Endodermal cell (in vitro differentiated cells): ENCODE data around the gene SEPSECS. TPM values are rescaled to one million over a fixed set of nuclear protein-coding genes. Genes with fewer than 3 reads are reported as not detected.

Experiments
- DNase-seq: peaks from one replicate; pipeline ENCODE4 v3.0.0-alpha.2; 2017
- H3K27ac ChIP-seq: 2 replicates; pipeline ENCODE4 v1.5.1; 2013; ENCODE audit warnings: mild to moderate bottlenecking, low read depth, low read length, moderate library complexity
- H3K27me3 ChIP-seq: 2 replicates; pipeline ENCODE4 v1.6.1; 2013; ENCODE audit warnings: mild to moderate bottlenecking, low read length, moderate library complexity; ENCODE audit not compliant: insufficient read depth, control insufficient read depth, poor library complexity, severe bottlenecking
- H3K36me3 ChIP-seq: 2 replicates; pipeline ENCODE4 v1.7.0; 2013; ENCODE audit warnings: mild to moderate bottlenecking, low read length, moderate library complexity; ENCODE audit not compliant: control insufficient read depth, insufficient read depth
- H3K4me1 ChIP-seq: one replicate; pipeline ENCODE4 v1.7.0; 2013; ENCODE audit warnings: low read length; ENCODE audit not compliant: control insufficient read depth, insufficient read depth
- H3K4me3 ChIP-seq: 2 replicates; pipeline ENCODE4 v1.5.1; 2013; ENCODE audit warnings: mild to moderate bottlenecking, low read length, moderate library complexity
- H3K9ac ChIP-seq: 2 replicates; pipeline ENCODE4 v1.6.1; 2013; ENCODE audit warnings: mild to moderate bottlenecking, low read length, moderate library complexity; ENCODE audit not compliant: poor library complexity, severe bottlenecking; ENCODE audit errors: extremely low read depth
- H3K9me3 ChIP-seq: 2 replicates; pipeline ENCODE4 v1.6.1; 2013; ENCODE audit warnings: mild to moderate bottlenecking, low read length, moderate library complexity; ENCODE audit not compliant: control insufficient read depth
- H3K27ac Mint-ChIP-seq: 2 replicates; pipeline ENCODE4 v1.8.0; 2020; ENCODE audit warnings: mixed read lengths
- H3K27me3 Mint-ChIP-seq: 2 replicates; pipeline ENCODE4 v1.8.0; 2021; ENCODE audit warnings: mild to moderate bottlenecking, mixed read lengths; ENCODE audit not compliant: insufficient read depth
- H3K36me3 Mint-ChIP-seq: 2 replicates; pipeline ENCODE4 v1.8.0; 2020; ENCODE audit warnings: low read depth, mixed read lengths
- H3K4me1 Mint-ChIP-seq: 2 replicates; pipeline ENCODE4 v1.8.0; 2020; ENCODE audit warnings: mixed read lengths
- H3K4me3 Mint-ChIP-seq: 2 replicates; pipeline ENCODE4 v1.8.0; 2020; ENCODE audit warnings: mild to moderate bottlenecking, moderate library complexity, mixed read lengths
- H3K9me3 Mint-ChIP-seq: 2 replicates; pipeline ENCODE4 v1.8.0; 2020; ENCODE audit warnings: mild to moderate bottlenecking, mixed read lengths
- CTCF ChIP-seq: fragments of 200-600 bp; sonication (generic); conservative IDR thresholded peaks from 2 replicates; pipeline ENCODE4 v1.5.0; 2021; ENCODE audit warnings: antibody characterized with exemption, mild to moderate bottlenecking
- WGBS, 2 experiments: methylation state at CpG; one replicate each; pipeline versions ENCODE4 v1.1.5 to v1.1.7; 2013; ENCODE audit warnings: missing lambda C conversion rate in 2 of 2, mixed read lengths in 1 of 2; ENCODE audit not compliant: insufficient coverage in 1 of 2, insufficient read length in 1 of 2; 5-methylcytosine and 5-hydroxymethylcytosine counted together
- total RNA-seq, 2 donors: library from RNA; stranded (reverse); fragmentation: NEBNext Ultra II Directional in 1 of 2; extraction: Animal tissue kit (Norgen Biotek cat#: 25700) in 1 of 2; gene quantifications; 2 replicates in 1 of 2; 3 replicates in 1 of 2; pipeline ENCODE4 v1.2.1, GENCODE V29; 2021

The SEPSECS gene
- total RNA-seq, 2 donors from 2014 or later: 5.9 to 12.6 TPM

DNA sequence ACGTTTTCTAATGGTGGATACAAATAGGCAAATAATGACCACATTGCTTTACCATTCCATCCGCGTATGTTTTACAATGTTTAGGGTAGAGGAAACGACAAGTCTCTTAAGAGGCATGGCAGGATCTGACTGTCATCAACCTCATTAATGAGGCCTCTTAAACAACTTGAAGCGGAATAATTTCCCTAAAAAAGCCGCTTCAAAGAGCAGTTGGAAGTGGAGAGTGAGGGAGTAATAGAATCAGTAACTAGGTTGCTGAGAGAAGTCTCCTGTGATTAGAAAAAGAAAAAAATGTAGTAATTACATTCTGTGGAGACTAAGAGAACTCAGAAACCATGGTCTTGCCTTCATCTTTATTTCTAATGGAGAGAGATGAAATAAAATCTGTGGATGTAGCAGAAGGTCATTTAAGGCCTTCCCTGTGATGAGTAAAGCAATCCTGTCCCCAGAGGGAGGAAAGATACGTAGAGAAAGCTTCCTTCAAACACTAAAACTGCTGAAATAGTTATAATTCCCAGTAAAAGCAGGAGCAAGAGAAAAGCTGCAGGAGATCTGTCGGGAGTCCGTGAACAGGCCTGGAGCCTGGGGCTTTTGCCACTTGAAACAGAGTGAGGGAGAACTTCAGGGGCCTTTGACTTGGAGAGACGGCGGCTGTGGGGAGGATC lies 11.1 kb upstream of the SEPSECS start:
- Histone ChIP-seq H3K36me3 (no peaks in the 10 kb centered on the region), H3K9ac (no peak overlapping the region), H3K4me1 (no peaks in the 10 kb centered on the region), H3K4me3 (no peak overlapping the region), H3K27me3 (no peaks in the 10 kb centered on the region), H3K9me3 (no peaks in the 10 kb centered on the region), H3K27ac (no peak overlapping the region)
- DNase-seq: no peak
- 89 to 94% methylated on average over 9 to 11 of the region's 11 CpGs for WGBS, 2 experiments
- Mint-ChIP-seq H3K27me3 (no peaks in the 10 kb centered on the region), H3K4me1 (no peaks in the 10 kb centered on the region), H3K36me3 (peaks cover 2% of the 10 kb centered on the region), H3K9me3 (no peaks in the 10 kb centered on the region), H3K4me3 (no peak overlapping the region), H3K27ac (no peak overlapping the region)
- TF ChIP-seq CTCF: no peak

DNA sequence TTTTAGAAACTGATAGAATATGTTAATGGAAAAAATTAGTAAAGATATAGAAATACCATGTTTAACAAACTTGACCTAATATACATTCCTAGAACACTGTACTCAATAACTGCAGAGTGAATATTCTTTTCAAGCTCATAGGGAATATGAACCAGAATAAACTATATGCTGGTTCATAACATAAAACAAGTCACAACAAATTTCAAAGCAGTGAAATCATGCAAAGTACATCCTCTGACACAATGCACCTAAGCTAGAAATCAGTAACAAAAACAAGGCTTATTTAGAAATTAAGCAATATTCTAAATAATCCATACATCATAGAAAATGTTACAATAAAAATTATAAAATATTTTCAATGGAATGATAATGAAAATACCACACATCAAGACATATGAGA lies 9.2 kb upstream of the SEPSECS start:
- DNase-seq: no peak
- no peaks in the 10 kb centered on the region for H3K9me3 Mint-ChIP-seq
- Histone ChIP-seq H3K4me3 (no peak overlapping the region), H3K27me3 (no peaks in the 10 kb centered on the region), H3K4me1 (no peaks in the 10 kb centered on the region), H3K9ac (no peak overlapping the region), H3K27ac (no peak overlapping the region), H3K36me3 (no peaks in the 10 kb centered on the region), H3K9me3 (peaks cover 6% of the 10 kb centered on the region)
- no peak overlapping the region for H3K4me3 Mint-ChIP-seq
- H3K27ac Mint-ChIP-seq: no peak overlapping the region
- no peaks in the 10 kb centered on the region for H3K4me1 Mint-ChIP-seq
- H3K36me3 Mint-ChIP-seq: peaks cover 7% of the 10 kb centered on the region
- H3K27me3 Mint-ChIP-seq: no peaks in the 10 kb centered on the region
- no peak for TF ChIP-seq CTCF

- no peaks in the 10 kb centered on the region for H3K9me3 Mint-ChIP-seq
- H3K4me1 ChIP-seq: peaks cover 3% of the 10 kb centered on the region
- no peak for TF ChIP-seq CTCF
- H3K27me3 Mint-ChIP-seq: no peaks in the 10 kb centered on the region
- H3K4me3 Mint-ChIP-seq: no peak overlapping the region
- DNase-seq: no peak
- H3K9ac ChIP-seq: no peak overlapping the region
- H3K9me3 ChIP-seq: peaks cover 6% of the 10 kb centered on the region
- H3K4me3 ChIP-seq: no peak overlapping the region
- peaks cover 7% of the 10 kb centered on the region for H3K36me3 Mint-ChIP-seq
- peaks cover 9% of the 10 kb centered on the region for H3K4me1 Mint-ChIP-seq
- H3K36me3 ChIP-seq: no peaks in the 10 kb centered on the region
- no peaks in the 10 kb centered on the region for H3K27me3 ChIP-seq
- no peak overlapping the region for H3K27ac ChIP-seq
- 94 to 97% methylated on average over 3 to 4 of the region's 4 CpGs for WGBS, 2 experiments
- H3K27ac Mint-ChIP-seq: no peak overlapping the region
Observed at GRCh38 chr4:25165916-25166315, 5.7 kb upstream of the SEPSECS start.
